Endometrium (tissue), 2 donors: ENCODE measurements around the gene KARS1.
A peak's percentile ranks its signal among the peaks of the same experiment; 100 is the strongest.
"Not testable (repeated sequence)": the region's sequence is repeated elsewhere in the genome, so short reads cannot be mapped to it uniquely, and the experiment has no call there.

ENCODE experiments used
- FAIRE-seq: peaks from 2 replicates; lab custom pipeline; 2012; peaks lifted over from hg19 to GRCh38; lab: Jason Lieb, UNC
- donor health status: control.
- donor health status: control.

KARS1 gene

GRCh38 chr16:75624921-75625334, 22.5 kb downstream of the KARS1 start:
- no peak for FAIRE-seq

GRCh38 chr16:75622761-75623605, 24.5 kb downstream of the KARS1 start, which contains the start of gene ADAT1:
Gene ADAT1, minus strand, starts transcription at chr16:75623281. Its CDS starts 2,482 bp downstream, at chr16:75620799.
- peak; percentile 81 for FAIRE-seq

GRCh38 chr16:75621170-75621477, 26.3 kb downstream of the KARS1 start:
- no peak for FAIRE-seq

GRCh38 chr16:75620326-75621169, 26.9 kb downstream of the KARS1 start:
- no peak for FAIRE-seq

- no peak for FAIRE-seq
Measured at GRCh38 chr16:75618780-75619179, 28.7 kb downstream of the KARS1 start.

GRCh38 chr16:75617121-75617520, 30.3 kb downstream of the KARS1 start:
- FAIRE-seq = no peak

GRCh38 chr16:75616521-75617010, 30.9 kb downstream of the KARS1 start:
- no peak for FAIRE-seq

GRCh38 chr16:75615619-75616018, 31.8 kb downstream of the KARS1 start:
- no peak for FAIRE-seq

GRCh38 chr16:75614066-75614897, 33.2 kb downstream of the KARS1 start:
- no peak for FAIRE-seq

GRCh38 chr16:75606507-75606906, 41.0 kb downstream of the KARS1 start:
- no peak for FAIRE-seq

GRCh38 chr16:75603241-75603640, 44.2 kb downstream of the KARS1 start:
- FAIRE-seq = no peak

- FAIRE-seq = no peak
Measured at GRCh38 chr16:75599452-75600277, 47.8 kb downstream of the KARS1 start.

GRCh38 chr16:75593825-75594820, 53.3 kb downstream of the KARS1 start:
- FAIRE-seq = no peak

GRCh38 chr16:75593308-75593707, 54.2 kb downstream of the KARS1 start:
- no peak for FAIRE-seq

GRCh38 chr16:75591927-75592326, 55.5 kb downstream of the KARS1 start:
- not testable (repeated sequence) for FAIRE-seq

- no peak for FAIRE-seq
Measured at GRCh38 chr16:75590920-75591843, 56.3 kb downstream of the KARS1 start.

GRCh38 chr16:75589306-75589705, 58.2 kb downstream of the KARS1 start:
- no peak for FAIRE-seq

GRCh38 chr16:75588716-75589115, 58.7 kb downstream of the KARS1 start:
- FAIRE-seq = no peak

GRCh38 chr16:75584108-75584507, 63.4 kb downstream of the KARS1 start:
- FAIRE-seq = no peak
